Coronary artery (tissue), 2 donors: ENCODE measurements around the gene CAAP1.

Source experiments
- DNase-seq: peaks from one replicate; pipeline ENCODE4 v3.0.0-alpha.2; 2017; ENCODE audit warnings: low spot score
- H3K27ac ChIP-seq, 2 donors: fragments of 200-600 bp; sonication (generic); one replicate each; pipeline ENCODE4 v1.5.1; 2016 to 2019
- H3K4me3 ChIP-seq: fragments of 200-600 bp; sonication (generic); 2 replicates; pipeline ENCODE4 v1.5.1; 2016; ENCODE audit warnings: mild to moderate bottlenecking, moderate library complexity
- CTCF ChIP-seq: fragments of 200-600 bp; sonication (generic); IDR thresholded peaks from one replicate; pipeline ENCODE4 v1.5.1; 2019; ENCODE audit warnings: antibody characterized with exemption

The CAAP1 gene

GRCh38 chr9:26802921-26803320 is 89.7 kb downstream of the CAAP1 start:
- no peak for DNase-seq
- TF ChIP-seq CTCF, result no peak

DNA sequence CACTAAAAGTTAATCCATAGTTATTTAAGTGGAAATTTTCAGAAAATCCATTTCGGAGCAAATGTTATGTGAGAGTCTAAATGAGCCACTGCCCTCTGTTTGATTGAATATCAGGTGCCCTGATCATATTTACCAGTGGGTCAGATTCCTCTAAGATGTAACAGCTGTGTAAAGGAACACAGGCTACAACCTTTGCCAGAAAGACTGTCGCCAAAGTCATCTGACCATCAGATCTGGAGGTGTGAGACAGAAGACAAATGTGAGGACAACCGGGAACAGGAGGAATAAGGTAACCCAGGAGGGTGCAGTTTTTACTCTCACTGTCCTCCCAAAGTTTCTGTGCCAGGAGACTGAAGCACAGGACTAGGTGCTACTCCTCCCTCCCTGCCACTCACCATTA is 90.8 kb downstream of the CAAP1 start:
- Histone ChIP-seq H3K4me3 (no peak overlapping the region), H3K27ac (no peak overlapping the region)
- no peak for DNase-seq
- TF ChIP-seq CTCF, result no peak

More at GRCh38 chr9:26802921-26803320, 89.7 kb downstream of the CAAP1 start:
- no peak overlapping the region for H3K4me3 ChIP-seq
- no peak overlapping the region for H3K27ac ChIP-seq

GRCh38 chr9:26800322-26800721 is 92.3 kb downstream of the CAAP1 start:
- no peak for TF ChIP-seq CTCF
- Histone ChIP-seq H3K4me3 (no peak overlapping the region), H3K27ac (no peak overlapping the region)
- no peak for DNase-seq

DNA sequence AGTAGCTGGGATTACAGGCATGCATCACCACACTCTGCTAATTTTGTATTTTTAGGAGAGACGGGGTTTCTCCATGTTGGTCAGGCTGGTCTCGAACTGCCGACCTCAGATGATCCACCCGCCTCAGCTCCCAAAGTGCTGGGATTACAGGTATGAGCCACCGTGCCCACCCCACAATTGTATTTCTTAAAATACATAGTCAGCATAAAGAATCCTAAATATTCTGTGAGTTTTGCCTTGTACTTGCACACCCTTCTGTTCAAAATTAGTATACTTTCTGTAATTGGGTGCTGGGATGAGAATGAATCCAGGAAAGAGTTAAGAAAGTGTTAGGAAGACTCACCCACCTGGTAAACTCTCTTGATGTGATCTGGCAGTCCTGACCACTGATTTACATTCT is 101.3 kb downstream of the CAAP1 start:
- no peak overlapping the region for H3K4me3 ChIP-seq
- no peak for TF ChIP-seq CTCF
- H3K27ac ChIP-seq, result no peak overlapping the region
- no peak for DNase-seq
